ENCODE results near the gene EVA1C. TPM values are rescaled to one million over a fixed set of nuclear protein-coding genes. Genes with fewer than 3 reads are reported as not detected.

The EVA1C gene
- total and polyA plus RNA-seq, 9 of the 15 experiments (the other 6 are each of a cell fraction or from before 2014, with no cell fraction given), result 0.22 TPM; not detected in 8

- TF ChIP-seq EWSR1 (IDR thresholded peaks at IDR 0.05; ENCODE audit: borderline replicate concordance, low read depth, partially characterized antibody) (no peak), PYGO2 (tag; IDR thresholded peaks at IDR 0.05) (no peak), JUN (IDR thresholded peaks at IDR 0.05; ENCODE audit: borderline replicate concordance, low read depth, low read length) (peak; percentile 63; the same call in 1 of the 2 replicates), JUN (CRISPR knock-in tag; IDR thresholded peaks at IDR 0.05; ENCODE audit: borderline replicate concordance) (no peak), ZNF707 (CRISPR knock-in tag; conservative IDR thresholded peaks at IDR 0.05) (no peak), CXXC5 (CRISPR knock-in tag; IDR thresholded peaks at IDR 0.05) (peak; percentile 74), MECOM (CRISPR knock-in tag; IDR thresholded peaks at IDR 0.05) (no peak), RBM39 (optimal IDR thresholded peaks at IDR 0.05; ENCODE audit: low read depth, low read length) (peak; percentile 44), HDGF (IDR thresholded peaks at IDR 0.05) (no peak), COPS2 (conservative IDR thresholded peaks at IDR 0.05) (no peak)
- TF ChIP-seq, protein P1, sequence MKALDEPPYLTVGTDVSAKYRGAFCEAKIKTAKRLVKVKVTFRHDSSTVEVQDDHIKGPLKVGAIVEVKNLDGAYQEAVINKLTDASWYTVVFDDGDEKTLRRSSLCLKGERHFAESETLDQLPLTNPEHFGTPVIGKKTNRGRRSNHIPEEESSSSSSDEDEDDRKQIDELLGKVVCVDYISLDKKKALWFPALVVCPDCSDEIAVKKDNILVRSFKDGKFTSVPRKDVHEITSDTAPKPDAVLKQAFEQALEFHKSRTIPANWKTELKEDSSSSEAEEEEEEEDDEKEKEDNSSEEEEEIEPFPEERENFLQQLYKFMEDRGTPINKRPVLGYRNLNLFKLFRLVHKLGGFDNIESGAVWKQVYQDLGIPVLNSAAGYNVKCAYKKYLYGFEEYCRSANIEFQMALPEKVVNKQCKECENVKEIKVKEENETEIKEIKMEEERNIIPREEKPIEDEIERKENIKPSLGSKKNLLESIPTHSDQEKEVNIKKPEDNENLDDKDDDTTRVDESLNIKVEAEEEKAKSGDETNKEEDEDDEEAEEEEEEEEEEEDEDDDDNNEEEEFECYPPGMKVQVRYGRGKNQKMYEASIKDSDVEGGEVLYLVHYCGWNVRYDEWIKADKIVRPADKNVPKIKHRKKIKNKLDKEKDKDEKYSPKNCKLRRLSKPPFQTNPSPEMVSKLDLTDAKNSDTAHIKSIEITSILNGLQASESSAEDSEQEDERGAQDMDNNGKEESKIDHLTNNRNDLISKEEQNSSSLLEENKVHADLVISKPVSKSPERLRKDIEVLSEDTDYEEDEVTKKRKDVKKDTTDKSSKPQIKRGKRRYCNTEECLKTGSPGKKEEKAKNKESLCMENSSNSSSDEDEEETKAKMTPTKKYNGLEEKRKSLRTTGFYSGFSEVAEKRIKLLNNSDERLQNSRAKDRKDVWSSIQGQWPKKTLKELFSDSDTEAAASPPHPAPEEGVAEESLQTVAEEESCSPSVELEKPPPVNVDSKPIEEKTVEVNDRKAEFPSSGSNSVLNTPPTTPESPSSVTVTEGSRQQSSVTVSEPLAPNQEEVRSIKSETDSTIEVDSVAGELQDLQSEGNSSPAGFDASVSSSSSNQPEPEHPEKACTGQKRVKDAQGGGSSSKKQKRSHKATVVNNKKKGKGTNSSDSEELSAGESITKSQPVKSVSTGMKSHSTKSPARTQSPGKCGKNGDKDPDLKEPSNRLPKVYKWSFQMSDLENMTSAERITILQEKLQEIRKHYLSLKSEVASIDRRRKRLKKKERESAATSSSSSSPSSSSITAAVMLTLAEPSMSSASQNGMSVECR (CRISPR knock-in tag; IDR thresholded peaks at IDR 0.05), result peak; percentile 98
- TF ChIP-seq, protein P2, sequence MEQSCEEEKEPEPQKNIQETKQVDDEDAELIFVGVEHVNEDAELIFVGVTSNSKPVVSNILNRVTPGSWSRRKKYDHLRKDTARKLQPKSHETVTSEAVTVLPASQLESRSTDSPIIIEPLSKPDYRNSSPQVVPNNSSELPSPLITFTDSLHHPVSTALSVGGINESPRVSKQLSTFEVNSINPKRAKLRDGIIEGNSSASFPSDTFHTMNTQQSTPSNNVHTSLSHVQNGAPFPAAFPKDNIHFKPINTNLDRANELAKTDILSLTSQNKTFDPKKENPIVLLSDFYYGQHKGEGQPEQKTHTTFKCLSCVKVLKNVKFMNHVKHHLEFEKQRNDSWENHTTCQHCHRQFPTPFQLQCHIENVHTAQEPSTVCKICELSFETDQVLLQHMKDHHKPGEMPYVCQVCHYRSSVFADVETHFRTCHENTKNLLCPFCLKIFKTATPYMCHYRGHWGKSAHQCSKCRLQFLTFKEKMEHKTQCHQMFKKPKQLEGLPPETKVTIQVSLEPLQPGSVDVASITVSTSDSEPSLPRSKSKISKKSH (CRISPR knock-in tag; IDR thresholded peaks at IDR 0.05), result no peak
- TF ChIP-seq, protein P3, sequence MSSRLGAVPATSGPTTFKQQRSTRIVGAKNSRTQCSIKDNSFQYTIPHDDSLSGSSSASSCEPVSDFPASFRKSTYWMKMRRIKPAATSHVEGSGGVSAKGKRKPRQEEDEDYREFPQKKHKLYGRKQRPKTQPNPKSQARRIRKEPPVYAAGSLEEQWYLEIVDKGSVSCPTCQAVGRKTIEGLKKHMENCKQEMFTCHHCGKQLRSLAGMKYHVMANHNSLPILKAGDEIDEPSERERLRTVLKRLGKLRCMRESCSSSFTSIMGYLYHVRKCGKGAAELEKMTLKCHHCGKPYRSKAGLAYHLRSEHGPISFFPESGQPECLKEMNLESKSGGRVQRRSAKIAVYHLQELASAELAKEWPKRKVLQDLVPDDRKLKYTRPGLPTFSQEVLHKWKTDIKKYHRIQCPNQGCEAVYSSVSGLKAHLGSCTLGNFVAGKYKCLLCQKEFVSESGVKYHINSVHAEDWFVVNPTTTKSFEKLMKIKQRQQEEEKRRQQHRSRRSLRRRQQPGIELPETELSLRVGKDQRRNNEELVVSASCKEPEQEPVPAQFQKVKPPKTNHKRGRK (tag; IDR thresholded peaks at IDR 0.05), result no peak
- TF ChIP-seq, protein P4, sequence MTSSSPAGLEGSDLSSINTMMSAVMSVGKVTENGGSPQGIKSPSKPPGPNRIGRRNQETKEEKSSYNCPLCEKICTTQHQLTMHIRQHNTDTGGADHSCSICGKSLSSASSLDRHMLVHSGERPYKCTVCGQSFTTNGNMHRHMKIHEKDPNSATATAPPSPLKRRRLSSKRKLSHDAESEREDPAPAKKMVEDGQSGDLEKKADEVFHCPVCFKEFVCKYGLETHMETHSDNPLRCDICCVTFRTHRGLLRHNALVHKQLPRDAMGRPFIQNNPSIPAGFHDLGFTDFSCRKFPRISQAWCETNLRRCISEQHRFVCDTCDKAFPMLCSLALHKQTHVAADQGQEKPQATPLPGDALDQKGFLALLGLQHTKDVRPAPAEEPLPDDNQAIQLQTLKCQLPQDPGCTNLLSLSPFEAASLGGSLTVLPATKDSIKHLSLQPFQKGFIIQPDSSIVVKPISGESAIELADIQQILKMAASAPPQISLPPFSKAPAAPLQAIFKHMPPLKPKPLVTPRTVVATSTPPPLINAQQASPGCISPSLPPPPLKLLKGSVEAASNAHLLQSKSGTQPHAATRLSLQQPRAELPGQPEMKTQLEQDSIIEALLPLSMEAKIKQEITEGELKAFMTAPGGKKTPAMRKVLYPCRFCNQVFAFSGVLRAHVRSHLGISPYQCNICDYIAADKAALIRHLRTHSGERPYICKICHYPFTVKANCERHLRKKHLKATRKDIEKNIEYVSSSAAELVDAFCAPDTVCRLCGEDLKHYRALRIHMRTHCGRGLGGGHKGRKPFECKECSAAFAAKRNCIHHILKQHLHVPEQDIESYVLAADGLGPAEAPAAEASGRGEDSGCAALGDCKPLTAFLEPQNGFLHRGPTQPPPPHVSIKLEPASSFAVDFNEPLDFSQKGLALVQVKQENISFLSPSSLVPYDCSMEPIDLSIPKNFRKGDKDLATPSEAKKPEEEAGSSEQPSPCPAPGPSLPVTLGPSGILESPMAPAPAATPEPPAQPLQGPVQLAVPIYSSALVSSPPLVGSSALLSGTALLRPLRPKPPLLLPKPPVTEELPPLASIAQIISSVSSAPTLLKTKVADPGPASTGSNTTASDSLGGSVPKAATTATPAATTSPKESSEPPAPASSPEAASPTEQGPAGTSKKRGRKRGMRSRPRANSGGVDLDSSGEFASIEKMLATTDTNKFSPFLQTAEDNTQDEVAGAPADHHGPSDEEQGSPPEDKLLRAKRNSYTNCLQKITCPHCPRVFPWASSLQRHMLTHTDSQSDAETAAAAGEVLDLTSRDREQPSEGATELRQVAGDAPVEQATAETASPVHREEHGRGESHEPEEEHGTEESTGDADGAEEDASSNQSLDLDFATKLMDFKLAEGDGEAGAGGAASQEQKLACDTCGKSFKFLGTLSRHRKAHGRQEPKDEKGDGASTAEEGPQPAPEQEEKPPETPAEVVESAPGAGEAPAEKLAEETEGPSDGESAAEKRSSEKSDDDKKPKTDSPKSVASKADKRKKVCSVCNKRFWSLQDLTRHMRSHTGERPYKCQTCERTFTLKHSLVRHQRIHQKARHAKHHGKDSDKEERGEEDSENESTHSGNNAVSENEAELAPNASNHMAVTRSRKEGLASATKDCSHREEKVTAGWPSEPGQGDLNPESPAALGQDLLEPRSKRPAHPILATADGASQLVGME (CRISPR knock-in tag; IDR thresholded peaks at IDR 0.05), result no peak
Measured at GRCh38 chr21:32392880-32393676, 19.4 kb upstream of the EVA1C start, which contains the start of gene URB1 (continued).
